Adrenal gland (tissue), 12 donors: Measurements from ENCODE around the gene ELAVL2. TPM values are rescaled to one million over a fixed set of nuclear protein-coding genes. Genes with fewer than 3 reads are reported as not detected.

Source experiments
- DNase-seq, 7 donors: peaks; one replicate each; pipeline ENCODE4 v3.0.0-alpha.2; 2019 to 2020
- H3K27ac ChIP-seq, 5 donors: fragments of 200-600 bp; sonication (generic) in 4 of 5; 1 replicate in 3 of 5; 2 replicates in 2 of 5; pipeline versions ENCODE4 v1.5.1 to v1.8.0; 2016 to 2020; ENCODE audit warnings: mild to moderate bottlenecking in 1 of 5
- H3K27me3 ChIP-seq: fragments of 200-600 bp; 2 replicates; pipeline ENCODE4 v1.8.0; 2021
- H3K36me3 ChIP-seq, 2 donors: fragments of 200-600 bp; replicated peaks in 1 of 2; 1 replicate in 1 of 2; 2 replicates in 1 of 2; pipeline versions ENCODE4 v1.5.1 to v1.8.0; 2018 to 2022
- H3K4me1 ChIP-seq, 2 donors: fragments of 200-600 bp; replicated peaks in 1 of 2; 1 replicate in 1 of 2; 2 replicates in 1 of 2; pipeline versions ENCODE4 v1.5.1 to v1.8.0; 2018 to 2021
- H3K4me3 ChIP-seq, 4 donors: fragments of 200-600 bp; sonication (generic) in 3 of 4; one replicate each; pipeline ENCODE4 v1.5.1; 2016 to 2018
- H3K9me3 ChIP-seq, 3 donors: fragments of 200-600 bp; sonication (generic) in 1 of 3; replicated peaks in 1 of 3; 1 replicate in 2 of 3; 2 replicates in 1 of 3; pipeline versions ENCODE4 v1.5.1 to v1.8.0; 2016 to 2021
- CTCF ChIP-seq, 6 experiments: fragments of 450-650 bp in 4 of 6; fragments of 200-600 bp in 2 of 6; sonication (generic) in 1 of 6; IDR thresholded peaks; 1 replicate in 5 of 6; 2 replicates in 1 of 6; pipeline versions ENCODE4 v1.5.1 to v1.8.0; 2016 to 2021; ENCODE audit warnings: antibody characterized with exemption in 6 of 6, mild to moderate bottlenecking in 2 of 6, moderate library complexity in 1 of 6
- POLR2A ChIP-seq, 2 donors: fragments of 450-650 bp; IDR thresholded peaks; one replicate each; pipeline ENCODE4 v1.6.1; 2017; ENCODE audit warnings: antibody characterized with exemption in 2 of 2, mild to moderate bottlenecking in 2 of 2, moderate library complexity in 1 of 2
- WGBS, 4 donors: extraction: QIAGEN DNeasy Blood & Tissue Kit in 2 of 4; methylation state at CpG; one replicate each; pipeline versions ENCODE4 v1.1.5 to v1.1.7; 2013 to 2017; 5-methylcytosine and 5-hydroxymethylcytosine counted together
- intact Hi-C, 2 donors: fragments of 100-400 bp; cut with DNase I; formaldehyde crosslinking; loops; one replicate each; pipeline versions ENCODE4 v1.14.1 to v1.15.0; 2022 to 2023
- polyA plus RNA-seq, 3 donors: library from polyadenylated mRNA; stranded (reverse); fragments of 200-250 nt in 2 of 3; fragments of 350-450 nt in 1 of 3; fragmentation: Illumina TruSeq in 1 of 3; extraction: RNeasy Lipid Tissue Mini Kit (QIAGEN cat#74804) in 1 of 3; gene quantifications; one replicate each; pipeline ENCODE4 v1.2.3, GENCODE V29; 2013 to 2014
- total RNA-seq, 9 donors: library from RNA; depleted of rRNA in 4 of 9; stranded (reverse); fragments of >200 nt in 4 of 9; fragments of 120-200 nt in 1 of 9; fragmentation: NEBNext Ultra II Directional in 1 of 9; extraction: Animal tissue kit (Norgen Biotek cat#: 25700) in 1 of 9; gene quantifications; one replicate each; pipeline versions ENCODE4 v1.1.0 to v1.2.4, GENCODE V29; 2013 to 2023
- donor health status: healthy with polysubstance abuse.
- donor health status: Bipolar disorder and iron deficiency.
- donor health status: DM: yes; HTN: yes; CAD: no.
- donor health status: DM: no; HTN: no; CAD: no.
- donor health status: DM: no; HTN: no; CAD: no.
- donor health status: DM: yes; HTN: yes; CAD: no.

Gene ELAVL2
- total and polyA plus RNA-seq, 12 donors, result 0.24 to 13.6 (median 0.94) TPM; not detected in 1

- intact Hi-C loops, result no loop called here
- H3K36me3 ChIP-seq, result no peaks in the 10 kb centered on the region
- 0 to 4% (median 2%) methylated on average over 8 to 97 of the region's 97 CpGs for WGBS, 4 donors
- no peak for TF ChIP-seq POLR2A (IDR thresholded peaks at IDR 0.05)
- TF ChIP-seq CTCF (IDR thresholded peaks at IDR 0.05), result no peak
- H3K4me3 ChIP-seq, result peak overlapping the region in 2 of 4 donors; percentile 7 to 71
- peaks cover 27% of the 10 kb centered on the region for H3K27me3 ChIP-seq
- no peak overlapping the region for H3K27ac ChIP-seq
- peaks cover 11 to 31% of the 10 kb centered on the region in 2 donors for H3K4me1 ChIP-seq
- peak in 4 of 7 donors; percentile 30 to 42 (median 32) for DNase-seq
- H3K9me3 ChIP-seq, result no peaks in the 10 kb centered on the region
Measured at GRCh38 chr9:23821375-23822181, 4.5 kb downstream of the ELAVL2 start.

- peaks cover 27% of the 10 kb centered on the region for H3K27me3 ChIP-seq
- no peak for DNase-seq
- no peak for TF ChIP-seq POLR2A (IDR thresholded peaks at IDR 0.05)
- no peak for TF ChIP-seq CTCF (IDR thresholded peaks at IDR 0.05)
Measured at GRCh38 chr9:23820451-23821374, 5.3 kb downstream of the ELAVL2 start.

GRCh38 chr9:23819403-23819802 lies 6.6 kb downstream of the ELAVL2 start:
- no peak for DNase-seq
- TF ChIP-seq POLR2A (IDR thresholded peaks at IDR 0.05), result no peak
- no peak for TF ChIP-seq CTCF (IDR thresholded peaks at IDR 0.05)
- Histone ChIP-seq H3K4me1 (peaks cover 6 to 20% of the 10 kb centered on the region in 2 donors), H3K36me3 (no peaks in the 10 kb centered on the region), H3K27me3 (peaks cover 27% of the 10 kb centered on the region), H3K27ac (no peak overlapping the region), H3K9me3 (no peaks in the 10 kb centered on the region), H3K4me3 (no peak overlapping the region)
- intact Hi-C loops, result no loop called here

More at GRCh38 chr9:23820451-23821374, 5.3 kb downstream of the ELAVL2 start:
- no peak overlapping the region for H3K27ac ChIP-seq
- H3K9me3 ChIP-seq, result no peaks in the 10 kb centered on the region
- intact Hi-C loops, result no loop called here
- no peaks in the 10 kb centered on the region for H3K36me3 ChIP-seq
- 6 to 48% (median 9%) methylated on average over 3 to 80 of the region's 80 CpGs for WGBS, 4 donors
- peaks cover 11 to 31% of the 10 kb centered on the region in 2 donors for H3K4me1 ChIP-seq
- peak overlapping the region in 2 of 4 donors; percentile 7 to 71 for H3K4me3 ChIP-seq

- no peak overlapping the region for H3K4me3 ChIP-seq
- intact Hi-C loops, result no loop called here
- TF ChIP-seq CTCF (IDR thresholded peaks at IDR 0.05), result no peak
- no peak for TF ChIP-seq POLR2A (IDR thresholded peaks at IDR 0.05)
- no peaks in the 10 kb centered on the region for H3K27me3 ChIP-seq
- H3K36me3 ChIP-seq, result no peaks in the 10 kb centered on the region
- no peak for DNase-seq
- no peak overlapping the region for H3K27ac ChIP-seq
- 78 to 88% (median 82%) methylated on average over 3 of the region's 3 CpGs for WGBS, 4 donors
- no peaks in the 10 kb centered on the region for H3K9me3 ChIP-seq
- H3K4me1 ChIP-seq, result no peaks in the 10 kb centered on the region
Measured at GRCh38 chr9:23814243-23814642, 11.8 kb downstream of the ELAVL2 start.
